ENCODE measurements around the gene TNFAIP3.

- TF ChIP-seq CTCF (IDR thresholded peaks at IDR 0.05; ENCODE audit: borderline replicate concordance, extremely low read depth, low read length, poor library complexity, severe bottlenecking) (no peak), EZH2 (IDR thresholded peaks at IDR 0.05; ENCODE audit: borderline replicate concordance, low read depth, low read length, severe bottlenecking) (no peak)
These were observed 19.3 kb upstream of the TNFAIP3 start for GRCh38 chr6:137847748-137848147.
